K562 (cell line): ENCODE results near the gene LITAF. TPM values are rescaled to one million over a fixed set of nuclear protein-coding genes. Genes with fewer than 3 reads are reported as not detected.
A peak's percentile ranks its signal among the peaks of the same experiment; 100 is the strongest.

Experiments used
- ATAC-seq: fragments of 200-7000 bp; cut with Tn5 transposase; 3 replicates; pipeline ENCODE4 v1.9.1; 2020; ENCODE audit warnings: moderate library complexity
- BruUV-seq: library from RNA; stranded (reverse); fragments of 400-500 nt; replicated peaks from 2 replicates; lab custom pipeline; 2021; lab: Mats Ljungman, UMichigan
- CTCF ChIA-PET: fragments of 300-600 bp; formaldehyde crosslinking; extraction: SDS; loops from one replicate; lab custom pipeline; 2021; ENCODE audit warnings: low intra/inter-chr PET ratio; lab: Yijun Ruan, JAX
- POLR2A ChIA-PET: fragments of 300-600, 350-650 bp; sonication (Branson Sonifier 250); formaldehyde crosslinking; extraction: SDS; loops from one replicate; lab custom pipeline; 2021; ENCODE audit warnings: antibody characterized with exemption, inconsistent platforms; lab: Yijun Ruan, JAX
- DNase-seq, 4 experiments: peaks; one replicate each; pipeline versions ENCODE4 v3.0.0 to v3.0.0-alpha.2; 2011 to 2018; ENCODE audit warnings: low spot score in 3 of 4, mixed read lengths in 3 of 4; ENCODE audit errors: extremely low read depth in 1 of 4
- FAIRE-seq: peaks from 2 replicates; lab custom pipeline; 2011; peaks lifted over from hg19 to GRCh38; lab: Jason Lieb, UNC
- H2AFZ ChIP-seq: 2 replicates; pipeline ENCODE4 v1.6.0; 2011; ENCODE audit warnings: low read depth, low read length, control low read depth, inconsistent platforms
- H3K27ac ChIP-seq: fragments of 200-600 bp; 3 replicates; pipeline ENCODE4 v1.8.0; 2011; ENCODE audit warnings: low read depth, mild to moderate bottlenecking, control low read depth, inconsistent platforms, low read length, moderate library complexity, mixed read lengths; ENCODE audit errors: extremely low read depth
- H3K27me3 ChIP-seq, 2 experiments: fragments of 300-600 bp in 1 of 2; 2 replicates in 1 of 2; 3 replicates in 1 of 2; pipeline versions ENCODE4 v1.6.0 to v1.8.0; 2011; ENCODE audit warnings: inconsistent platforms in 2 of 2, low read length in 2 of 2, mild to moderate bottlenecking in 1 of 2, mixed read lengths in 1 of 2, moderate library complexity in 1 of 2; ENCODE audit not compliant: control insufficient read depth in 2 of 2, insufficient read depth in 2 of 2
- H3K36me3 ChIP-seq: fragments of 300-600 bp; 3 replicates; pipeline ENCODE4 v1.8.0; 2011; ENCODE audit warnings: mild to moderate bottlenecking, low read length, inconsistent platforms; ENCODE audit not compliant: control insufficient read depth, insufficient read depth
- H3K4me1 ChIP-seq, 2 experiments: fragments of 200-600 bp in 1 of 2; replicated peaks in 1 of 2; 2 replicates in 1 of 2; 3 replicates in 1 of 2; pipeline versions ENCODE4 v1.5.1 to v1.8.0; 2011; ENCODE audit warnings: inconsistent platforms in 2 of 2, low read length in 2 of 2, mild to moderate bottlenecking in 1 of 2, mixed read lengths in 1 of 2, moderate library complexity in 1 of 2; ENCODE audit not compliant: control insufficient read depth in 2 of 2, insufficient read depth in 2 of 2
- H3K4me2 ChIP-seq: 2 replicates; pipeline ENCODE4 v1.6.1; 2011; ENCODE audit warnings: low read length, control low read depth, inconsistent platforms, mixed read lengths; ENCODE audit not compliant: insufficient read depth
- H3K4me3 ChIP-seq: fragments of 200-600 bp; sonication (generic), shearing (Covaris generic); 2 replicates; pipeline ENCODE4 v1.5.1; 2016; ENCODE audit warnings: control low read depth, inconsistent platforms
- H3K79me2 ChIP-seq: fragments of 200-600 bp; 3 replicates; pipeline ENCODE4 v1.8.0; 2011; ENCODE audit warnings: low read length, inconsistent platforms; ENCODE audit not compliant: control insufficient read depth, insufficient read depth
- H3K9ac ChIP-seq, 2 experiments: 2 replicates each; pipeline versions ENCODE4 v1.6.0 to v1.6.1; 2011; ENCODE audit warnings: low read depth in 2 of 2, low read length in 2 of 2, control low read depth in 1 of 2, inconsistent platforms in 1 of 2, mild to moderate bottlenecking in 1 of 2, mixed read lengths in 1 of 2; ENCODE audit not compliant: insufficient read depth in 1 of 2
- H3K9me1 ChIP-seq: one replicate; pipeline ENCODE4 v1.6.0; 2011; ENCODE audit warnings: inconsistent platforms, mild to moderate bottlenecking, low read length, moderate library complexity; ENCODE audit not compliant: control insufficient read depth, insufficient read depth
- H3K9me3 ChIP-seq: replicated peaks from 2 replicates; pipeline ENCODE4 v1.5.1; 2011; ENCODE audit warnings: low read depth, low read length, inconsistent platforms; ENCODE audit not compliant: control insufficient read depth, insufficient read depth
- H4K20me1 ChIP-seq: replicated peaks from 2 replicates; pipeline ENCODE4 v1.6.1; 2011; ENCODE audit warnings: low read length, inconsistent platforms, mixed read lengths; ENCODE audit not compliant: control insufficient read depth, insufficient read depth
- ATF6 ChIP-seq: sonication (generic); formaldehyde crosslinking; IDR thresholded peaks from 2 replicates; pipeline ENCODE4 v1.4.0; 2020; ENCODE audit warnings: mild to moderate bottlenecking, missing genetic modification reagents
- ELF2 ChIP-seq: fragments of 250-450 bp; sonication (Bioruptor Pico); IDR thresholded peaks from 2 replicates; pipeline ENCODE4 v1.5.0; 2021; ENCODE audit warnings: mild to moderate bottlenecking
- HMG20B ChIP-seq: fragments of 250-450 bp; sonication (Bioruptor Pico); IDR thresholded peaks from 2 replicates; pipeline ENCODE4 v1.5.0; 2021; ENCODE audit warnings: mild to moderate bottlenecking
- MIER1 ChIP-seq: fragments of 450-650 bp; IDR thresholded peaks from 2 replicates; pipeline ENCODE4 v1.6.1; 2016; ENCODE audit warnings: antibody characterized with exemption, mild to moderate bottlenecking, low read depth
- MLX ChIP-seq, 2 experiments: fragments of 450-650 bp in 1 of 2; sonication (generic) in 1 of 2; formaldehyde crosslinking; conservative IDR thresholded peaks; 2 replicates each; pipeline versions ENCODE4 v1.4.0 to v1.8.1; 2020 to 2022; ENCODE audit warnings: mild to moderate bottlenecking in 1 of 2, missing genetic modification reagents in 1 of 2
- NONO ChIP-seq, 2 experiments: fragments of 200-400 bp in 1 of 2; fragments of 450-650 bp in 1 of 2; formaldehyde crosslinking in 1 of 2; IDR thresholded peaks; 2 replicates each; pipeline ENCODE4 v1.6.1; 2017; ENCODE audit warnings: low read depth in 2 of 2, mild to moderate bottlenecking in 2 of 2, moderate library complexity in 2 of 2, low read length in 1 of 2
- POLR3G ChIP-seq: IDR thresholded peaks from 2 replicates; pipeline ENCODE4 v1.6.1; 2011; ENCODE audit not compliant: insufficient read length, insufficient replicate concordance; ENCODE audit errors: extremely low read depth
- SMARCA5 ChIP-seq: fragments of 450-650 bp; IDR thresholded peaks from 2 replicates; pipeline ENCODE4 v1.6.1; 2016
- SP2 ChIP-seq: IDR thresholded peaks from 2 replicates; pipeline ENCODE4 v1.6.1; 2011; ENCODE audit warnings: mild to moderate bottlenecking, low read depth, low read length, moderate library complexity; ENCODE audit not compliant: poor library complexity, severe bottlenecking; ENCODE audit errors: extremely low read depth
- USF2 ChIP-seq: sonication (generic); formaldehyde crosslinking; IDR thresholded peaks from 2 replicates; pipeline ENCODE4 v1.5.0; 2020; ENCODE audit warnings: missing genetic modification reagents
- ZHX1 ChIP-seq: fragments of 150-350 bp; conservative IDR thresholded peaks from 2 replicates; pipeline ENCODE4 v1.6.1; 2014; ENCODE audit warnings: low read length
- ZNF589 ChIP-seq: fragments of 200-800 bp; sonication (Bioruptor generic); IDR thresholded peaks from 2 replicates; pipeline ENCODE4 v1.6.1; 2016; ENCODE audit warnings: low read depth, missing genetic modification characterization, missing compliant biosample characterization
- ZNF76 ChIP-seq: fragments of 250-450 bp; sonication (Bioruptor Pico); IDR thresholded peaks from 2 replicates; pipeline ENCODE4 v1.4.0; 2020; ENCODE audit warnings: mild to moderate bottlenecking, moderate library complexity, borderline replicate concordance
- WGBS: fragments of 100-300 bp; shearing (Covaris generic); methylation state at CpG from one replicate; pipeline ENCODE4 v1.1.6; 2016; ENCODE audit warnings: low coverage, mixed read lengths; ENCODE audit not compliant: insufficient coverage; ENCODE audit errors: missing lambda C conversion rate; 5-methylcytosine and 5-hydroxymethylcytosine counted together
- in situ Hi-C: fragments of 300-500 bp; cut with MboI; formaldehyde crosslinking; loops from 4 replicates; pipeline ENCODE4 v1.15.0; 2018; ENCODE audit warnings: inconsistent platforms, mixed read lengths
- intact Hi-C: fragments of 100-400 bp; cut with micrococcal nuclease; formaldehyde crosslinking; loops from 2 replicates; pipeline ENCODE4 v1.14.2; 2022
- polyA plus RNA-seq, 8 experiments: library from polyadenylated mRNA; depleted of rRNA in 4 of 8; stranded (reverse) in 5 of 8; unstranded in 3 of 8; fragments of >200 nt; fragmentation: Nextera tagmentation in 2 of 8; fragmentation: Illumina TruSeq in 1 of 8; extraction: Ambion mirVana in 2 of 8; extraction: Trizol in 1 of 8; gene quantifications; 2 replicates each; pipeline versions ENCODE4 v1.2.1 to v1.2.3, GENCODE V29; 2011 to 2014; ENCODE audit warnings: inconsistent platforms in 1 of 8, missing spikeins in 1 of 8
- total RNA-seq, 7 experiments: library from RNA; depleted of rRNA in 6 of 7; stranded (reverse); fragments of >200 nt in 6 of 7; fragmentation: Illumina TruSeq in 2 of 7; extraction: Trizol in 2 of 7; gene quantifications; 2 replicates each; pipeline versions ENCODE4 v1.2.1 to v1.2.3, GENCODE V29; 2011 to 2021; ENCODE audit warnings: low replicate concordance in 1 of 7

LITAF gene
- total and polyA plus RNA-seq, 9 of the 15 experiments (the other 6 are each of a cell fraction or from before 2014, with no cell fraction given) = 4.1 to 17.8 (median 11.9) TPM

- TF ChIP-seq ZNF589 (CRISPR knock-in tag) (no peak), ZNF76 (CRISPR knock-in tag) (no peak), MLX (CRISPR knock-in tag; conservative IDR thresholded peaks at IDR 0.05) (no peak), ATF6 (CRISPR knock-in tag) (no peak), SMARCA5 (no peak)
- TF ChIP-seq, all 486 proteins: peak for 0
These were observed 11.5 kb downstream of the LITAF start (continued) for GRCh38 chr16:11575223-11575589.

- ChIA-PET CTCF (interaction anchor here (0.6 kb wide), 1 partner anchor 711 kb away, joined by 3 read pairs; no protein-coding TSS in a partner anchor), POLR2A (interaction anchor here (0.6 to 0.7 kb wide), 2 partner anchors 11 to 40 kb away, joined by 3 read pairs; no protein-coding TSS in a partner anchor)
- Histone ChIP-seq H3K79me2 (no peaks in the 10 kb centered on the region), H3K9me3 (no peaks in the 10 kb centered on the region), H3K4me1 (no peaks in the 10 kb centered on the region; a peak in 1 of 5 replicates), H3K27me3 (peaks cover 3 to 18% of the 10 kb centered on the region in 2 experiments; a peak in 3 of 5 replicates), H3K27ac (no peak overlapping the region), H2AFZ (no peak overlapping the region), H3K4me2 (no peak overlapping the region), H3K4me3 (no peak overlapping the region), H3K36me3 (no peaks in the 10 kb centered on the region), H3K9me1 (no peaks in the 10 kb centered on the region), H3K9ac (no peak overlapping the region), H4K20me1 (no peaks in the 10 kb centered on the region; the same call in 1 of the 2 replicates)
- in situ Hi-C loops (no loop called here), intact Hi-C loops (no loop called here)
- FAIRE-seq (no peak), ATAC-seq (no peak), DNase-seq (no peak)
- BruUV-seq = no TSS peak
- 17% methylated on average over 16 of the region's 17 CpGs for WGBS
- TF ChIP-seq USF2 (peak; percentile 31; the same call in 1 of the 2 replicates), HMG20B (CRISPR knock-in tag) (no peak), MIER1 (no peak), SP2 (no peak), NONO (IDR thresholded peaks at IDR 0.05; ENCODE audit: low read depth in 2 of 2, low read length in 1 of 2) (no peak), ZHX1 (no peak), POLR3G (no peak), ELF2 (CRISPR knock-in tag) (no peak)
These were observed 14.3 kb downstream of the LITAF start for GRCh38 chr16:11572301-11572995.
